NOMO-1 treated with dmso at 0.1 percent for 144 hours (cell line): Measurements from ENCODE around the gene RANGRF.

ENCODE experiments used
- DNase-seq: peaks from one replicate; lab custom pipeline; 2025; ENCODE audit not compliant: unreplicated experiment; lab: John Stamatoyannopoulos, UW

Gene RANGRF

DNA sequence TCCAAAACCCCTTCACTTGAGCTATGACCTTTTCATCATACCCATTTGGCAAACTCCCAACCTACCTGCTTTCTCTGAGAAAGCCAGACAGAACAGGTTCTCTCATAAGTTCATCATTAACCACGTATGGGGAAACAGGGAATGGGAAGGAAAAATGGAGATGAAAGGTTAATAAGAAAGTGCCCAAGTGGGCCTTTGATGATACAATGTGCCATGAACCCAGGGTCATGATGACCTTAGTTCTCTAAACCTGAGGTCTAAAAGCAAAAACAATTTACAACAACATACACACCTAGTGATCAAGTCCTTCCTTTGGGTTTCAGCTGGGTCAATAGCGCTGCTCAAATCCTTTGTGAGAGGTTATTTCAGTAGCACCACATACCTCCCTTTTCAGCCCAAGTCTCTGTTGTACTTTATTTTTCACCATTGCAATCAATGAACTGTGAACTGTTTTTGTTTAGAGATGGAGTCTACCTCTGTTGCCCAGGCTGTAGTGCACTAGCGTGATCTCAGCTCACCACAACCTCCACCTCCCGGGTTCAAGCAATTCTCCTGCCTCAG, 14.5 kb upstream of the RANGRF start:
- DNase-seq, result no peak

DNA sequence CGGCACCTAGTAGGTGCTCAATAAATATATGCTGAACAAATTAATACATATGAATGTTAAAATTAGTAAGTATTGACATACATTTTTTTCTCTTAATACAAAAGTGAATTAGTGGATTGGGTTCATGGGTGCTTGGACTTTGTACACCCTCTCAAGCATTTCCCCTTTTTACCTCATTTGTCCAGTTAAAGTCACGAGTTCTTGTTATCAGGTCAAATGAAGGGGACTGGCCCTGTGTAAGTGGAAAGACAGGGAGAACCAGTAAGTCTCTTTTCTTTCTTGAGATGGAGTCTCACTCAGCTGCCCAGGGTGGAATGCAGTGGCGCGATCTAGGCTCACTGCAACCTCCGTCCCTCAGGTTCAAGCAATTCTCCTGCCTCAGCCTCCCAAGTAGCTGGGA, 13.7 kb upstream of the RANGRF start:
- DNase-seq, result no peak

DNA sequence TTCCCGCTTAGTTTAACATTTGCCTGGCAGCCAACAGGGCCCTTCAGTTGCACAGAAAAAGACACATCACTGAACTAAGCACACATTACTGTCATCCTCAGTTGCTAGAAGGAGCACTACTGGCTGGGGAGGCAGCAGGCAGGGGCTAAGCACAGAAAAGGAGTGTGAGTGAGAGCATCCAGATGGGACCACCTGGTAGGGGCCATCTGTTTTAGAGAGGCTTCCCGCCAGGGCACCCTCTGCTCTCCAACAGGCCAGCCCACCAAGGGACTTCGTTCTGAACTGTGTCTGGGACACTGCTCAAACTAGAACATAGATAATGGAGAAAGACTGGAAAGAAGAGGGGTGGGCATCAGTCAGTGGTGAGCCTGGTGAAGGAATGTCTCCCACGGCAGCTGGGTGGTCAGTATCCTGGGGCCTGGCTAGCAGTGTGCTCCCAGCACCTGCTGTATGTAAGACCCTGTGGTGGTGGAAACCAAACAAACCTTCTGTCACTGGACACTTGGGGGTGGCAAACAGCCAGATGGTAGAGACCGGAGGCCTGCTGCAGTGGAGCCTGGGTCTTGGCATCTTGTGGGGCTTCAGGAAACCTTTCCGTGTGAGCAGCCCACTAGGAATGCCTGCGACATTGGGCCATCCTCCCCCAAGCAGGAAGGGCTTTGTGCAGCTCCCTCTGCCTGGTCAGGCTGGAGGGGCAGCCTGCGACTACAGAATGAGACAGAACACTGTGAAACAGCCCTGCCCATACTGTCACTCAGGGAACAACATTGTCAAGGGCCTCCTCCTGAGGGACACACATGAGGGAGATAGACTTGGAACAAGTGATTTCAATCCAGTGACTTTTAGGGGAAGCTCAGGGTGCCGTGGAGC, 12.8 kb upstream of the RANGRF start:
- DNase-seq, result no peak

DNA sequence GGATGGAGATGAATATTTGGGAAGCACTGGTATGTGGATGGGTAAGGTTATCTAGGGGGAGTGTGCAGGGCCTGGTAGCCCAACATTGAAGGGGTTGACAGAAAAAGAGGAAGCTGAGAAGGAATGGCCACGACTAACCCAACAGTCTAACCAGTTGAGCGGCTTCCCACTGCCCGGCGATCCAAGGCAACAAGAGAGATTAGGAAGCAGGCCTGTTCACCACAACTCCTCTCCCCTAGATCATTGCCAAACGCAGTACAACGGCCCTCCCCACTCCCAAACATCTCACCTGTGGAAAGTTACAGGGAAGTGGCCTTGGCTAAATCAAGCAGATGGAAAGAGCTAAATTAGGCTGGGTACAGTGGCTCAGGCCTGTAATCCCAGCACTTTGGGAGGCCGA, 11.2 kb upstream of the RANGRF start:
- no peak for DNase-seq

DNA sequence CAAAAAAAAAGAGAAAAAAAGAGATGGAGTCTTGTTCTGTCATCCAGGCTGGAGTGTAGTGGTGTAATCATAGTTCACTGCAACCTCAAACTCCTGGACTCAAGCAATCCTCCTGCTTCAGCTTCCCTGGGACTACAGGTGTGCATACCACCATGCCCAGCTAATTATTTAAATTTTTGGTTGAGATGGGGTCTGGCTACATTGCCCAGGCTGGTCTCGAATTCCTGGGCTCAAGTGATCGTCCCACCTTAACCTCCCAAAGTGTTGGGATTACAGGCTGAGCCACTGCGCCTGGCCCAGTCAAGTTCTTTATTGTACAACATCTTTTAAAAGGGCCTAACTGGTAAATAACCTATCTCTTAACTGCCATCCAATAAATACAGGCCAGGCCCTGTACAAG, 6.1 kb upstream of the RANGRF start:
- no peak for DNase-seq

DNA sequence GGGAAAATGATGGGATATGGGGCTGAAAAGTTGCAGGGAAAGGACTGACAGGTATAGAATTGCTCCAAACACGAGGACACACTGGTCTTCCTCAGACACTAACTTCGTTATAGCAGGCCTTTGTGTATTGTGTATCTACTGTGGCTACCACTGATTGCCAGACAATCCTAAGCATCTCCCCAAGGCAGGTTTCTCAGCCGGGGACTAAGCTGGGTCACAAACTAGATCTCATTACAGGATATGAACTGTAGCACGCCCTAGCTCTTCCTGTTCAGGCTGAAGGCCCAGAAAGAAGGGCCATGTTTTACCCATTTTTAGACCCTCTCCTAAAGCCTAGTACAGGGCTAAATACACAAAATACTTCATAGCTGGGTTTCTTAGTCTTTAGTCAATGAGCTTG, 5.1 kb upstream of the RANGRF start:
- no peak for DNase-seq

DNA sequence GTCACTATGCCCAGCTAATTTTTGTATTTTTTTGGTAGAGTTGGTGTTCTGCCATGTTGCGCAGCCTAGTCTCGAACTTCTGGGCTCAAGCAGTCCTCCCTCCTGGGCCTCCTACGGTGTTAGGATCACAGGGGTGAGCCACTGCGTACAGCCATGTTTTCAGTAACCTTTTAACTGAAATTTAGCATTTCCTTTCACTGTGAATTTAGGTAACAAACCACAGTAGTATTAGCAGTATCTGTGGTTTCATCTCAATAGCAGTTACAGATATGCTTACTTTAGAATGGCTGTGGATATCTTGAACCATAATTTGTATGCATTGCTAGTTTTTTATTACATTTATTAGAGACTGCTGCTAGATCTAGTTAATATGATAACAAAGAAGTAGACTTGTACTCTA, 4.3 kb upstream of the RANGRF start:
- DNase-seq, result no peak

DNA sequence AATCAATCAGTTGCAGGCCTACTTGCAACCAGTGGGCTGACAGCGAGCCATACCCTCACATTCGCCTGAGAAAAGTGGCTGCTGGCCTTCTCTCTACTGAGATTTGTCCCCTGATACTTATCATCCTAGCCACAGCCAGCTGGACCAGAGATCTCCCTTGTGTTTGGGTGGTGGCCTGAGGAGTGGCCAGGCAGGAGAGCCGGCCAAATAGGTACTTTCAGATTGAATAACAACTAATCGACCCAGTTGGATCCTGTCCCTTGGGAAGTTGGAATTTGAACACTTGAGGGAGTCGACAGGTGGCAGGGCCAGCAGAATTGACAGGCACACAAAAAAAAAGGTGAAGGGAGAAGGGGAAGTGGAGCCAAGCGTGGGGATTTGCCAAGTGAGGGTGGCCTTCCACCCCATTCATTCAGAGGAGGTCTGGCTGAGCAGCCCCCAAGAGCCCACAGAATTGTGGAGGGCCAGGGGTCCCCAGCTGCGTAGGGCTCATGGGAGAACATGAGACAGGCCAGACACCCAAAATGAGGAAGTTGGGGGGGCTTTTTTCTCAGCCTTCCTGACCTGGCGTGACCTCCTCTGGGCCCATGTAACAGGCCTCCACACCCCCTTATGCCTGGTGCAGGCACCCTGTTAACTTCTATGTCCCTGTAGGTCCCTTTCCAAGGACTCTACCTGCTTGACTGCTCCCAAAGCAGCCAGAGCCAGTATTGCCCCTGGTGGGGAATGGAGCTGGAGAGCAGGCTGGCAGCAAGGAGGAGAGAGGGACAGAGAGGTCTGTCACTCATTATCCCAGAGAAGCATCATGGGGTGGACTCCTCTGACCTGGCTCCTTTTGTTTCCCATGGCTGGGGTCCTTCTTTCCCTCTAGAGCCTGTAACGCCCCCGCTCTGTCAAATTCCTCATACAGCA, 2.9 kb upstream of the RANGRF start:
- DNase-seq, result peak; percentile 1

DNA sequence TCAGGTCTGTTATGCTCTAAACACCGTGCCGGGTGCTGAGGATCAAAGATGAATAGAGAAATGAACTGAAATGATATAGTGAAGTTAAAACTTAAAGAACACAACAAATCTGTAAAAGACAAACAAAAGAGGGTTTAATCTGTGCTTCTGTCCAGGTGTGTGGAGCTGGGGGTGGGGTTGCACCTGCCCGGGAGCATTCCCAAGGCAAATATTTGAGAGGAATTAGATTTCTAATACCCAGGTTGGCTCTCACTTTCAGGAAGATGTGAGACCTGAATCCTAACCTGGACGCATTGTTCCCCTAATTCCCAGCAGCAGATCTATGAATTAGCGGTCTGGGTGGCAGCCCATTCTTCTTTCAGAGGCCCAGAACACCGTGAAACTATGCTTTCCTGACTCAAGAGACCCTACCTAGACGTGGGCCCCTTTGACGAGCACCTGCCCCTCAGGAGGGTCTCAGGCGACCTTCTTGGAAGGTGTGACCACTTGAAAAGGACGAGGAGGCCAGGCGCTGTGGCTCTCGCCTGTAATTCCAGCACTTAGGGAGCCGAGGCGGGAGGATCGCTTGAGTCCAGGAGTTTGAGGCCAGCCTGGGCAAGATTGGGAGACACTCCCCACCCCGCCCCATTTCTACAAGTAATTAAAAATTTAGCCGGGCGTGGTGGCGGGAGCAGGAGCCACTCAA, 677 bp upstream of the RANGRF start:
- DNase-seq, result no peak

DNA sequence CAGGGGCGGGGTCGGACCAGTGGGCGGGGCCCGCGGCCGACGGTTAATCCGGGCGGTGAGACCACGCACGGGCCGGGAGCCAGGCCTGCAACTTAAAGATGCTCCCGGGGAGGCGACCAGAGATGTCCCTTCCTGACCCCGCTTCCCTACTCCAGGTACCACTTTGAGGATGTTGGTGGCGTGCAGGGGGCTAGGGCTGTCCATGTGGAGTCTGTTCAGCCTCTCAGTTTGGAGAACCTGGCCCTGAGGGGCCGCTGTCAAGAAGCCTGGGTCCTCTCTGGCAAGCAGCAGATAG, 580 bp downstream of the RANGRF start:
- DNase-seq, result no peak

DNA sequence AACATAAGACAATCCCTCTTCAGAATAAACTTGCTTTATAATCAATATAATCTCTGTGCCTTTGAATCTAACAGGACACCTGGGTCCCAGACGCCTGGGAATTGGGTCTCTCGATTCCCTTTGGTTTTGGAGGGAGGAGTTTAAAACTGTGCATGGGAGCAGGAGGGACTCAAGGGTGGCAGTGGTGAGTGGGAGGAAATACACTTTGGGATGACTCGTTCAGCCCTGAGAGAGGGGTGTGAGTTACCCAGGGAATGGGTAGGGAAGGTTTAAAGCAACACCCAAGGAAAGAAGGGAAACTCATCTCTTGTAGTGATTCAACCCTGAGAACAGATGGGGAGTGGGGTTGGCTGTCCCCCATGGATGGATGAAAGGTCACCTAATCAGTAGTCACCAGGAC, 1.6 kb downstream of the RANGRF start:
- DNase-seq, result no peak

DNA sequence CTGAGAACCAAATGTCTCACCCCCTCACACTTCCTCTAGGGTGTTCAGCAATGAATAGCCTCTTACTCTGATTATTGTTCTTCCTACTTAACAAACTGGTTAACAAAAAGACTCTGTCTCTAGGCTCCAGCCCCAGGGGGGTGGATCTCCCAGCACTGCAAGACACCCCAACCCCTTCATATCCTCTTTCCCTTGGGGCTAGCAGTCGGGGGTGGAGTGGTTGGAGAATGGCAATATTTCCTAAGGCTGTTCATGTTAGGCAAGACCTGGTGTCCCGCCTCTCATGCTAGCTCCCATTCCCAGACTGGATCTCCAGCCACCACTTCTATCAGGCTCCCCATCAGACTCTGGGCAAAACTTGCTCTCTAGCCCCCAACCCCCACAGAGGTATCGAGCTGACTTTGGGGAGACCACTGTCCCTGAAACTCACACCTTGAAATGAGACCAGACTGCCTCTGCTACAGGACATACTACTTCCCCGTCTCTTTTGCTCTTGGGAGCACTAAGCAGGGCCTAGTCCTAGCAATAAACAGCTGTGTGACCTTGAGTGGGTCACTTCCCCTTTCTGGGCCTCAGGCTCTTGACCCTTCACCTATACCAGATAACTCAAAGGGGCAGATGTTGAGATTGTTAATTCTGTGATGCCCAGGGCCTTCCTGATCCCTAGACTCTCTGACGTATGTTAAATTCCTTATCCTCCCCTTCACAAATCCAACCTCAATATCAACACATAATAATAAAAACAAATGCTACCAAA, 4.3 kb downstream of the RANGRF start:
- DNase-seq, result no peak

DNA sequence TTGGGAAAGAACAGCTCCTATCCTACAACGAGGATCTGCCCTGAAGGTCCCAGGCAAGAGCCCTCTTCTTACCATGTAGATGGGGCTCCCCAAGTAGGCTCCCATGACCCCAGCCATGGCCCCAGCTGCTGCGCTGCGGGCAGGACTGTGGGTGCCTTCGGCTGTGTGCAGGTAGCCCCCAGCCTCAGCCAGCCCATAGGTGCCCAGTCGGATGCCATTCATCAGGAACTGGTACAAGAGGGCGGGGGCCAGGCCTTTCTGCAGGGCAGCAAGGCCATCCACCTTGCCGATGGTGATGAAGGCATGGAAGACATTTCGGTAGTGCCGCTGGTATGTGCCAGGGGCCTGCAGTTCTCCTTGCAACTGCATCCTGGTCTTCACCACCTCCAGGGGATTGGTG, 5.9 kb downstream of the RANGRF start:
- DNase-seq, result no peak

DNA sequence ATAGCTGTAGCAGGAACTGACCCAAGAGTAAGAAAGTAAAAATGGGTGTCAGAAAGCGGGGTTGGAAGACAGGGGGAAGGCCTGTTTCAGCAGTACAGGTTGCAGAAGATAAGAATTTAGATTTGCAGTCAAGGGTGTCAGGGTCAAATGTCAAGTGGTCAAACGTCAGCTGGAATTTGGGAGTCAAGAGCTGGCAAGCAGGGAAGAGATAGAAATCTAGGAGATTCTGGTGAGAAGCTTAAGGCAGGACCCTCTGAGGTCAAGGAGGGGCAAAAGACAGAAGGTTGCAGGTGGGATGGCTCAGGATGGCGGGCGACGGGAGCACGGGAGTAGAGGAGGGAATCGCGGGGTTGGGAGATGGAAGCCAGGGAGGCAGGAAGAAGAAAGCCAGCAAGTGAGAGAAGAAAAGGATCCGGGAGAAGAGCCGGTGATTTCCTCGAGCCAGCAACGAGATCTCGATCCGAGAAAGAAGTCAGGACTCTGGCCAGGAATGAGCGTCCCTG, 6.4 kb downstream of the RANGRF start:
- no peak for DNase-seq

DNA sequence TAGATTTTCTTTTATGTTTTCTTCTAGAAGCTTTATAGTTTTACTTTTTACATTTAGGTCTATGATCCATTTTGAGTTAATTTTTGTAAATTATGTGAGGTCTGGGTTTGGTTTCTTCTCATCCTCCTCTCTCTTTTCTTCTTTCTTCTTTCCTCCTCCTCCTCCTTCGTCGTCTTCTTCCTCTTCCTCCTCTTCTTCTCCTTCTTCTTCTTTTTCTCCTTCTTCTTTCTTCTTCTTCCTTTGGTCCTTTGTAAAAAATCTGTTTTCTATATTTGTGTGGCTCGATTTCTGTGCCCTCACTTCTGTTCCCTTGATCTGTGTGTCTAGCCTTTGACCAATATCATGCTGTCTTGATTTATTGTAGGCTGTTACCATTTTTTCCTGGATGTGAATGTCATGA, 11.8 kb downstream of the RANGRF start:
- peak; percentile 3 for DNase-seq

DNA sequence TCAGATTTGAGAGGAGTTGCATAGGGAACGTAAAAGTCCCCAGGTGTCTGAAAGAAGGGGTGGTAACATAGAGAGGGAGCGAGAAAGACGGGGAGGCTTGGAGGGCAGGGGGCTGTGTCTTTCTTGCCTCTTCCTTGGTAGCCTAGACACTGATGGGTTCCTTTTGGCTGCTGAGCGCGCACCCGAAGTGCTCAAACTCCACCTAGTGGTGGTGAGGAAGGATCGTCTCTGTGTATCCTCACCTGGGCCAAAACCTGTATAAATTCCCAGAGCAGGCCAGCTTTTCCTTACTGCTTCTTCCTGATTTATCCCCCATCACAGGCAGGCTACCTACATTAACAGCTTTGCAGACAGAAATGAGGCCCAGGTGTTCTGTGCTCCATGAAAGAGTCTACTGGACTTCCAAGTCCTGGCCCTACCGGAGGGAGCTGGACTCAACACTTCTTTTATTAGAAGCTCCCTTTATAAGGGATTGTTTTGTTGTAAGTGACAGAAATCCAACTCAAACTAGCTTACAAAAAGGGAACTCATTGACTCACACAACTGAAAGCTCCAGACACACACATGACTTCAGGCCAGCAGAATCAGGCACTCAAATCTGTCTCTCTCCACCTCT, 12.3 kb downstream of the RANGRF start:
- DNase-seq, result peak; percentile 43

DNA sequence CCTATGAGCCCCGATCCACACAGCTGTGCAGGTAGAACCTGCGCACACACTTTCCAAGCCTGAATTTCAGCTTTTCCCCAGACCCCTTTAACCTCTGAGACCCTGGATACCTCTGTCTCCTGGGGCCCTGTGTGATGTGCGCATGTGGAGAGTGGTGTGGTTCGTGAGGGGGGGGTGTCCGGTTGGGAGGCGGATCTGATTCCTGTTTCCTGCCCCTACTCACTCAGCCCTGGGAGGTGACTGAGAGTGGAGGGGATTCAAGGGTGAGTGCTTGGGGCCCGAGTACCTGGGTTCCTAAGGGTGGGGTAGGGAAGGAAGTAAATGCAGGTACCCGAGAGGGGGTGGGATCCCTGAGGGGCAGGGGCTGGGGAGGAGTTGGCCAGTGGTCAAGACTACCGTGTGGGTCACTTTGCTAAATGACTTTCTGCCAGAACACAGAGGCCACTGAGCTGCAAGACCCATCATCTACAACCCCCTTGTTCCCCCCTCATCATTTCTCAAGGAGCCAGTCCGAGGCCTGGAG, 22.2 kb downstream of the RANGRF start:
- DNase-seq, result no peak

DNA sequence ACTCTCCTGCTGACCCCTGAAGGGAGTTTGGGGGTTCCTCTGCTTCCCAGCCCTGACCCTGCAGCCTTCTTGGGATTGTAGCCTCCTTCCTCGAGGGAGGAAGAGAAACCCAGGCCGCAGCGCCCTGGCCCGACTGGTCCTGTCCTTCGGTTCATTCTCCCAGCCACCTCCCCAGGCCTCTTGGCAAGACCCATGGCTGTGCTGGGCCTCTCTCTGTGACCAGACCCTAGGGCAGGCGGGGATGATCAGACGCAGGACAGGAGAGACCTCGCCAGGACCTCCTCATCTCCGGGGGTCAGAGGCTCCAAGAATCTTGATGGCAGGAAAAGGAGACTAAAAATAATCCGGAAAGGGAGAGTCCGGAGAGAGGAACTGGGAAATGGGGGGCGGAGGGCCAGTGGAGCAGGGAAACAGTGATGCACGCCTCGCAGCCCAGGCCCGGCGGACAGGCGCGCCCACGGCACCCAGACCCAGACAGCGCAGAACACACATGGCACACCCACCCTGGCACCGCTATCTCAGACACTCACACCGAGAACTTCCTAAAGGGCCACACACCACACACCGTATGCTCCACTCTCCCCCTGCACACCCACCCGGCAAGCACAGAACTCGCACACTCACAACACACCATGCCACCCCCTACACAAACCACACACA, 22.8 kb downstream of the RANGRF start:
- DNase-seq, result no peak

DNA sequence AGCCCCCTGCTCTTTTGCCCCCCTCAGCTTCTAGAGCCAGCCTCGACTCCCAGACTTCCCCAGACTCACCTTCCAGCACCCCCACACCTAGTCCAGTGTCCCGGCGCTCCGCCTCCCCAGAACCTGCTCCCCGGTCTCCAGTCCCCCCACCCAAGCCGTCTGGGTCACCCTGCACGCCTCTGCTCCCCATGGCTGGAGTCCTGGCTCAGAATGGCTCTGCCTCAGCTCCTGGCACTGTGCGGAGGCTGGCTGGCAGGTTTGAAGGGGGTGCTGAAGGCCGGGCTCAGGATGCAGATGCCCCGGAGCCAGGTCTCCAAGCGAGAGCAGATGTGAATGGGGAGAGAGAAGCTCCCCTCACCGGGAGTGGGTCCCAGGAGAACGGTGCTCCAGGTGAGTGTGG, 23.8 kb downstream of the RANGRF start:
- DNase-seq, result no peak
